Keratinocyte (primary cell): ENCODE results near the gene IGSF6.

ENCODE experiments used
- EZH2 ChIP-seq: IDR thresholded peaks from one replicate; pipeline ENCODE4 v1.6.1; 2012; ENCODE audit warnings: inconsistent platforms, mild to moderate bottlenecking, low read length, moderate library complexity
- TF ChIP-seq, protein P1 (sequence below), 3 experiments: IDR thresholded peaks in 1 of 3; conservative IDR thresholded peaks in 1 of 3; optimal IDR thresholded peaks in 1 of 3; 2 replicates in 2 of 3; 3 replicates in 1 of 3; pipeline versions ENCODE3 to v1.5.1; 2011; ENCODE audit warnings: low read length in 3 of 3, mild to moderate bottlenecking in 3 of 3, moderate library complexity in 2 of 3, control low read depth in 1 of 3, inconsistent platforms in 1 of 3; ENCODE audit not compliant: insufficient read depth in 2 of 3; ENCODE audit errors: extremely low read depth in 1 of 3

DNA sequence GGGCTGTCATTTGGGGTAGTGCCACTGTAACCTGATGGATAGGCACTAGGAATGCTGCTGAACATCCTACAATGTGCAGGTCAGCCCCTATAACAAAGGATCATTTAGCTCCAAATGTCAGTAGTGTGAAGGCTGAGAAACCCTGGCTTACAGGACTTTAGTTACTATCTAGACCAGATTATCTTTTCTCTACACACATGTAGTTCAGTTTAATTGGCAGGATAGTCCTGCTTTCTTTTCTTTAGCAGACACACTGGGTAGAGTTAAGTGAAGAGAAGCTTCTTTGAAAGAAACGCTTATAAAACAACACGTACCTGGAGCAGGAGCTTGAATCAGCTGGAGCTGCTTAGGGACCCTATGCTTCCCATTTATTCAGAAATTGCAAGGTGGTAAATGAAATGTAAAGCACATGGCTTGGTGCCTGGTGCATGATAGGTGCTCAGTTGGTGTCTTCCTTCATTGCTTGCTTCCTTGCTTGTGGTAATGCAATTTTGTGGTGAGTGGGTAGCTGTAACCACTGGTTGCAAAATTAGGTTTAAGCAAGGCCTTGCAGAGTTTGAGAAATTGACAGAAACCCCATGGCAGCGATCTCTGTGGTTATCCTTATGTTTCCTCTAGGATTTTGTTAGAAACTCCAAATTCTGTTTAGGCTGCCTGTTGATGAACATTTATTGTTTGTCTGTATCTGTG is 43.6 kb downstream of the IGSF6 start:
- TF ChIP-seq, protein P1, sequence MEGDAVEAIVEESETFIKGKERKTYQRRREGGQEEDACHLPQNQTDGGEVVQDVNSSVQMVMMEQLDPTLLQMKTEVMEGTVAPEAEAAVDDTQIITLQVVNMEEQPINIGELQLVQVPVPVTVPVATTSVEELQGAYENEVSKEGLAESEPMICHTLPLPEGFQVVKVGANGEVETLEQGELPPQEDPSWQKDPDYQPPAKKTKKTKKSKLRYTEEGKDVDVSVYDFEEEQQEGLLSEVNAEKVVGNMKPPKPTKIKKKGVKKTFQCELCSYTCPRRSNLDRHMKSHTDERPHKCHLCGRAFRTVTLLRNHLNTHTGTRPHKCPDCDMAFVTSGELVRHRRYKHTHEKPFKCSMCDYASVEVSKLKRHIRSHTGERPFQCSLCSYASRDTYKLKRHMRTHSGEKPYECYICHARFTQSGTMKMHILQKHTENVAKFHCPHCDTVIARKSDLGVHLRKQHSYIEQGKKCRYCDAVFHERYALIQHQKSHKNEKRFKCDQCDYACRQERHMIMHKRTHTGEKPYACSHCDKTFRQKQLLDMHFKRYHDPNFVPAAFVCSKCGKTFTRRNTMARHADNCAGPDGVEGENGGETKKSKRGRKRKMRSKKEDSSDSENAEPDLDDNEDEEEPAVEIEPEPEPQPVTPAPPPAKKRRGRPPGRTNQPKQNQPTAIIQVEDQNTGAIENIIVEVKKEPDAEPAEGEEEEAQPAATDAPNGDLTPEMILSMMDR (optimal IDR thresholded peaks at IDR 0.05 in 1 of 3, IDR thresholded peaks at IDR 0.05 in 1 of 3, conservative IDR thresholded peaks at IDR 0.05 in 1 of 3; ENCODE audit: extremely low read depth in 1 of 3, insufficient read depth in 2 of 3, low read length in 3 of 3): no peak
- TF ChIP-seq EZH2: no peak
